ENCODE measurements around the gene TEX55.
"Not testable (repeated sequence)": the region's sequence is repeated elsewhere in the genome, so short reads cannot be mapped to it uniquely, and the experiment has no call there.

Gene TEX55

GRCh38 chr3:119161240-119161639, 15.3 kb downstream of the TEX55 start:
- DNase-seq: no peak

- DNase-seq: not testable (repeated sequence)
Observed at GRCh38 chr3:119164745-119165144, 18.8 kb downstream of the TEX55 start.

GRCh38 chr3:119170821-119171220, 24.9 kb downstream of the TEX55 start:
- DNase-seq: no peak

- no peak for DNase-seq
Observed at GRCh38 chr3:119173325-119173724, 27.4 kb downstream of the TEX55 start, which contains the start of gene UPK1B. TSS of gene UPK1B (plus strand) at chr3:119173598. CDS start at chr3:119186742, 13,144 bp downstream.

- DNase-seq: no peak
Observed at GRCh38 chr3:119175872-119176756, 30.1 kb downstream of the TEX55 start.

GRCh38 chr3:119176778-119177177, 30.8 kb downstream of the TEX55 start:
- no peak for DNase-seq

GRCh38 chr3:119177321-119177720, 31.4 kb downstream of the TEX55 start:
- DNase-seq: no peak

GRCh38 chr3:119181765-119182164, 35.8 kb downstream of the TEX55 start:
- no peak for DNase-seq

- no peak for DNase-seq
Observed at GRCh38 chr3:119184111-119184510, 38.1 kb downstream of the TEX55 start.

GRCh38 chr3:119184796-119185570, 39.0 kb downstream of the TEX55 start:
- no peak for DNase-seq

GRCh38 chr3:119187266-119187665, 41.3 kb downstream of the TEX55 start:
- DNase-seq: no peak

- DNase-seq: no peak
Observed at GRCh38 chr3:119191800-119192199, 45.8 kb downstream of the TEX55 start.

GRCh38 chr3:119194237-119195150, 48.5 kb downstream of the TEX55 start:
- DNase-seq: no peak

- no peak for DNase-seq
Observed at GRCh38 chr3:119195151-119195476, 49.1 kb downstream of the TEX55 start.

- DNase-seq: no peak
Observed at GRCh38 chr3:119195911-119196310, 49.9 kb downstream of the TEX55 start.
